Measurements from ENCODE around the gene OR1N1.
A peak's percentile ranks its signal among the peaks of the same experiment; 100 is the strongest.

- TF ChIP-seq CTCF (IDR thresholded peaks at IDR 0.05): peak; percentile 18 to 73 (median 54)
- TF ChIP-seq POLR2A (IDR thresholded peaks at IDR 0.05): no peak
Measured at GRCh38 chr9:122498883-122499288, 28.2 kb downstream of the OR1N1 start.
